ENCODE measurements around the gene C5. TPM values are rescaled to one million over a fixed set of nuclear protein-coding genes. Genes with fewer than 3 reads are reported as not detected.

Gene C5
- total RNA-seq, 1 experiment from 2014 or later = 10.2 TPM

GRCh38 chr9:120917929-120918762 is 131.9 kb downstream of the C5 start:
- no peaks in the 10 kb centered on the region for H3K9me2 ChIP-seq (replicated peaks; ENCODE audit: insufficient read depth, low read length)
- peak overlapping the region; percentile 27; the same call in 1 of the 2 replicates for H3K27ac ChIP-seq (ENCODE audit: low read length)
- no peaks in the 10 kb centered on the region for H3K9me3 ChIP-seq (ENCODE audit: low read length)
- peak; percentile 45 for DNase-seq
- H3K4me1 ChIP-seq (ENCODE audit: low read length) = peaks cover 46% of the 10 kb centered on the region
- no peak overlapping the region for H3K9ac ChIP-seq (ENCODE audit: low read length)
- no peaks in the 10 kb centered on the region; the same call in 1 of the 2 replicates for H3K79me2 ChIP-seq (ENCODE audit: low read length)
- H4K20me1 ChIP-seq (ENCODE audit: insufficient read depth, low read depth, low read length) = no peaks in the 10 kb centered on the region
- no peak overlapping the region for H3K4me3 ChIP-seq (ENCODE audit: low read length)
- H2AFZ ChIP-seq (ENCODE audit: low read length) = no peak overlapping the region
- H3K36me3 ChIP-seq (ENCODE audit: insufficient read depth, low read length) = peaks cover 23% of the 10 kb centered on the region; the same call in 1 of the 2 replicates
- no peak overlapping the region for H3K4me2 ChIP-seq (ENCODE audit: low read depth, low read length, poor library complexity, severe bottlenecking)
- H3K27me3 ChIP-seq (ENCODE audit: low read length) = no peaks in the 10 kb centered on the region

- no peaks in the 10 kb centered on the region; the same call in 1 of the 2 replicates for H3K79me2 ChIP-seq (ENCODE audit: low read length)
- no peak overlapping the region for H2AFZ ChIP-seq (ENCODE audit: low read length)
- no peaks in the 10 kb centered on the region for H3K9me3 ChIP-seq (ENCODE audit: low read length)
- no peak for DNase-seq
- peak overlapping the region; percentile 32; the same call in 1 of the 2 replicates for H3K27ac ChIP-seq (ENCODE audit: low read length)
- no peak overlapping the region for H3K4me3 ChIP-seq (ENCODE audit: low read length)
- H3K4me1 ChIP-seq (ENCODE audit: low read length) = peaks cover 37% of the 10 kb centered on the region
- no peaks in the 10 kb centered on the region for H4K20me1 ChIP-seq (ENCODE audit: insufficient read depth, low read depth, low read length)
- no peaks in the 10 kb centered on the region for H3K9me2 ChIP-seq (replicated peaks; ENCODE audit: insufficient read depth, low read length)
- H3K4me2 ChIP-seq (ENCODE audit: low read depth, low read length, poor library complexity, severe bottlenecking) = no peak overlapping the region
- no peaks in the 10 kb centered on the region for H3K27me3 ChIP-seq (ENCODE audit: low read length)
- peaks cover 26% of the 10 kb centered on the region for H3K36me3 ChIP-seq (ENCODE audit: insufficient read depth, low read length)
- H3K9ac ChIP-seq (ENCODE audit: low read length) = no peak overlapping the region
Measured at GRCh38 chr9:120916991-120917880, 132.8 kb downstream of the C5 start.

GRCh38 chr9:120916588-120916987 is 133.5 kb downstream of the C5 start:
- Histone ChIP-seq H2AFZ (ENCODE audit: low read length) (no peak overlapping the region), H3K4me3 (ENCODE audit: low read length) (no peak overlapping the region), H3K4me2 (ENCODE audit: low read depth, low read length, poor library complexity, severe bottlenecking) (no peak overlapping the region), H3K36me3 (ENCODE audit: insufficient read depth, low read length) (peaks cover 31% of the 10 kb centered on the region), H3K9me2 (replicated peaks; ENCODE audit: insufficient read depth, low read length) (no peaks in the 10 kb centered on the region), H3K9ac (ENCODE audit: low read length) (no peak overlapping the region), H3K4me1 (ENCODE audit: low read length) (peaks cover 31% of the 10 kb centered on the region), H3K27me3 (ENCODE audit: low read length) (no peaks in the 10 kb centered on the region), H3K9me3 (ENCODE audit: low read length) (no peaks in the 10 kb centered on the region), H3K79me2 (ENCODE audit: low read length) (no peaks in the 10 kb centered on the region; the same call in 1 of the 2 replicates), H3K27ac (ENCODE audit: low read length) (peak overlapping the region; percentile 32; the same call in 1 of the 2 replicates), H4K20me1 (ENCODE audit: insufficient read depth, low read depth, low read length) (no peaks in the 10 kb centered on the region)
- no peak for DNase-seq

GRCh38 chr9:120915854-120916470 is 134.1 kb downstream of the C5 start:
- Histone ChIP-seq H3K4me3 (ENCODE audit: low read length) (no peak overlapping the region), H3K4me2 (ENCODE audit: low read depth, low read length, poor library complexity, severe bottlenecking) (no peak overlapping the region), H3K9me2 (replicated peaks; ENCODE audit: insufficient read depth, low read length) (no peaks in the 10 kb centered on the region), H2AFZ (ENCODE audit: low read length) (no peak overlapping the region), H3K27ac (ENCODE audit: low read length) (peak overlapping the region; percentile 32; the same call in 1 of the 2 replicates), H3K27me3 (ENCODE audit: low read length) (no peaks in the 10 kb centered on the region), H3K36me3 (ENCODE audit: insufficient read depth, low read length) (peaks cover 36% of the 10 kb centered on the region), H3K9me3 (ENCODE audit: low read length) (no peaks in the 10 kb centered on the region), H3K79me2 (ENCODE audit: low read length) (no peaks in the 10 kb centered on the region; the same call in 1 of the 2 replicates), H3K4me1 (ENCODE audit: low read length) (peaks cover 24% of the 10 kb centered on the region), H4K20me1 (ENCODE audit: insufficient read depth, low read depth, low read length) (no peaks in the 10 kb centered on the region), H3K9ac (ENCODE audit: low read length) (no peak overlapping the region)
- DNase-seq = no peak

- no peak overlapping the region for H3K4me2 ChIP-seq (ENCODE audit: low read depth, low read length, poor library complexity, severe bottlenecking)
- H3K4me3 ChIP-seq (ENCODE audit: low read length) = no peak overlapping the region
- no peak overlapping the region for H3K9ac ChIP-seq (ENCODE audit: low read length)
- no peaks in the 10 kb centered on the region for H3K27me3 ChIP-seq (ENCODE audit: low read length)
- no peaks in the 10 kb centered on the region for H3K9me3 ChIP-seq (ENCODE audit: low read length)
- no peaks in the 10 kb centered on the region; the same call in 1 of the 2 replicates for H3K79me2 ChIP-seq (ENCODE audit: low read length)
- H3K36me3 ChIP-seq (ENCODE audit: insufficient read depth, low read length) = peaks cover 40% of the 10 kb centered on the region
- H3K4me1 ChIP-seq (ENCODE audit: low read length) = peaks cover 14% of the 10 kb centered on the region
- DNase-seq = no peak
- no peaks in the 10 kb centered on the region for H3K9me2 ChIP-seq (replicated peaks; ENCODE audit: insufficient read depth, low read length)
- no peak overlapping the region for H3K27ac ChIP-seq (ENCODE audit: low read length)
- no peaks in the 10 kb centered on the region for H4K20me1 ChIP-seq (ENCODE audit: insufficient read depth, low read depth, low read length)
- no peak overlapping the region for H2AFZ ChIP-seq (ENCODE audit: low read length)
Measured at GRCh38 chr9:120914953-120915352, 135.1 kb downstream of the C5 start.

DNA sequence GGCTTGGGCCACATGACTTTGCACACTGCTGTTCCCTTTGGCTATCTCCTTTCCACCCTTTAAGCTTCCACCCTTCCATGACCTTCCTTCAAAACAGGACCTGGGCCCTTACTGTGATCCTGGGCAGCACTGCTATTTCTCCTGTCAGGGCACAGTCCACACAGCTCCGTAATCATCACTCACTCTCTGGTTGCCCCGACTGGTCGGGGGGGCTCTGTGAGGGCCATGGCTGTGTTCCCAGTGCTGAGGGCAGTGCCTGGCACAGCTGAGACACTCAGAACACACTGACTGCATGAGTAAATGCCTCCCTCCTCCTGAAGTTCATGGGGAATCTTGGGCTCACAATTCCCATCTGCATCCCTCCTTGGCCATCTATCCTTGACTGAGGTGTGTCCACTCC is 135.7 kb downstream of the C5 start:
- no peak overlapping the region for H3K4me3 ChIP-seq (ENCODE audit: low read length)
- H3K4me1 ChIP-seq (ENCODE audit: low read length) = peaks cover 11% of the 10 kb centered on the region
- no peak overlapping the region for H3K9ac ChIP-seq (ENCODE audit: low read length)
- H4K20me1 ChIP-seq (ENCODE audit: insufficient read depth, low read depth, low read length) = no peaks in the 10 kb centered on the region
- no peaks in the 10 kb centered on the region for H3K9me2 ChIP-seq (replicated peaks; ENCODE audit: insufficient read depth, low read length)
- DNase-seq = no peak
- no peaks in the 10 kb centered on the region for H3K79me2 ChIP-seq (ENCODE audit: low read length)
- peaks cover 40% of the 10 kb centered on the region for H3K36me3 ChIP-seq (ENCODE audit: insufficient read depth, low read length)
- no peak overlapping the region for H3K27ac ChIP-seq (ENCODE audit: low read length)
- H3K27me3 ChIP-seq (ENCODE audit: low read length) = no peaks in the 10 kb centered on the region
- H2AFZ ChIP-seq (ENCODE audit: low read length) = no peak overlapping the region
- no peaks in the 10 kb centered on the region for H3K9me3 ChIP-seq (ENCODE audit: low read length)
- no peak overlapping the region for H3K4me2 ChIP-seq (ENCODE audit: low read depth, low read length, poor library complexity, severe bottlenecking)

DNA sequence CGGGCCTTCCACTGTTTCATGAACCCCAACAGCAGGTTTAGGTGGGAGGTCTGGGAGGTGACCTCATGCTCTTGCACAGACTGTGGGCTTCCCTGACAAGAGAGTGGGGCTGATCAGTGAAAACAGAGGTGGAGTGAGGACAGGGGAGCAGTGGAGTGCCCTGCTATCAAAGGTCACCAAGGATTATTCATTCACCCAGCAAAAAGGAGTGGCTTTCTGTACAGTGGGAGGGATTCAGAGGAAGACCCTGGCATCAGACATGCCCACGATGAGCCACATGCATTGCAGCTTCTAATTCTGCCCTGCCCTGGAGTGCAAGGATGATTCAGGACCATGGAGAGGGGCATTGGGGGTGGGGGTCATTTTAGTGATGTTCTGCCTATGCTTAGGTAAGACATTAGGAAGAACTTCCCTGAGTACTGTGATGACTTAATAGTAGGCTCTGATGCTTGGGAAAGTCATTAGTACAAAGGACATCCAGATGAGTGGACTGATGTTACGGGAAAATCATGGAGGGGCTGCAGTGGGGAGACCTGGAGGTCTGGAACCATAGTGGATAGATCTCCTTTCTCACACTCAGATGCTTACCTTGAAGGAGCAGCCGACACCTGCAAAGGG is 136.3 kb downstream of the C5 start:
- Histone ChIP-seq H3K36me3 (ENCODE audit: insufficient read depth, low read length) (peaks cover 43% of the 10 kb centered on the region), H3K27ac (ENCODE audit: low read length) (no peak overlapping the region), H3K79me2 (ENCODE audit: low read length) (no peaks in the 10 kb centered on the region), H3K9ac (ENCODE audit: low read length) (no peak overlapping the region), H3K4me2 (ENCODE audit: low read depth, low read length, poor library complexity, severe bottlenecking) (no peak overlapping the region), H3K9me3 (ENCODE audit: low read length) (no peaks in the 10 kb centered on the region), H3K9me2 (replicated peaks; ENCODE audit: insufficient read depth, low read length) (no peaks in the 10 kb centered on the region), H4K20me1 (ENCODE audit: insufficient read depth, low read depth, low read length) (no peaks in the 10 kb centered on the region), H2AFZ (ENCODE audit: low read length) (no peak overlapping the region), H3K4me3 (ENCODE audit: low read length) (no peak overlapping the region), H3K4me1 (ENCODE audit: low read length) (peaks cover 11% of the 10 kb centered on the region), H3K27me3 (ENCODE audit: low read length) (no peaks in the 10 kb centered on the region)
- peak; percentile 68 for DNase-seq
